Measurements from ENCODE around the gene TANGO2. TPM values are rescaled to one million over a fixed set of nuclear protein-coding genes. Genes with fewer than 3 reads are reported as not detected.

Gene TANGO2
- total RNA-seq, 1 donor from 2014 or later, result 12.5 TPM

DNA sequence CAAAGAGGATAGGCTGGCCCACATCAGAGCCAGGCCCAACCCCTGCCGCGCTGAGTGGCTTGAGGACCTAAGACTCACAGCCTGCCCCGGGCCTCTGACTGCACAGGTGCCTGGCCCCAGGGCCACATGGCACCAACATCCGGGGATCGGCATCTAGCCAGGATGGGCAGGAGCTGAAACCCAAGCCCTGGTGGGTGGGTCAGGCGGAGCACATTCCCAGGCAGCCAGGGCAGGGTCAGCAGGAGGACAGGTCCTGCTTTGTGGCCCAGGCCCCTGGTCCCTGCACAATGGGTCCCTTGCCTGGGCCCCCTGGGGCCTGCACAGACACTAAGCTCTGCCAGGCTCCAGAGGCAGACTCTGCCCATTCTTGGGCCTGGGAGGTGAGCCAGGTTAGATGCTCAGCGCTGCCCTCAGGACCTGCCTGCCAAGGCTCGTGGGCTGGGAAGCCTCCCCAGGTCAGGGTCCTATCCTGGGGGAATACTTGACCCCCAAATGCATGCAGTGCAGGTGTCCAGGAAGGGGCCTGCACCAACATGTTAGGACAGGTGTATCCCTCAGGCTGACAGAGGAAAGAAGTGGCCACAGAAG, 37.8 kb upstream of the TANGO2 start:
- DNase-seq (ENCODE audit: low spot score) (no peak), ATAC-seq (no peak)

GRCh38 chr22:19983741-19984140, 37.2 kb upstream of the TANGO2 start:
- ATAC-seq (no peak), DNase-seq (ENCODE audit: low spot score) (no peak)

- ATAC-seq, result no peak
- no peak for DNase-seq (ENCODE audit: low spot score)
Observed at GRCh38 chr22:19984201-19984753, 36.6 kb upstream of the TANGO2 start.

DNA sequence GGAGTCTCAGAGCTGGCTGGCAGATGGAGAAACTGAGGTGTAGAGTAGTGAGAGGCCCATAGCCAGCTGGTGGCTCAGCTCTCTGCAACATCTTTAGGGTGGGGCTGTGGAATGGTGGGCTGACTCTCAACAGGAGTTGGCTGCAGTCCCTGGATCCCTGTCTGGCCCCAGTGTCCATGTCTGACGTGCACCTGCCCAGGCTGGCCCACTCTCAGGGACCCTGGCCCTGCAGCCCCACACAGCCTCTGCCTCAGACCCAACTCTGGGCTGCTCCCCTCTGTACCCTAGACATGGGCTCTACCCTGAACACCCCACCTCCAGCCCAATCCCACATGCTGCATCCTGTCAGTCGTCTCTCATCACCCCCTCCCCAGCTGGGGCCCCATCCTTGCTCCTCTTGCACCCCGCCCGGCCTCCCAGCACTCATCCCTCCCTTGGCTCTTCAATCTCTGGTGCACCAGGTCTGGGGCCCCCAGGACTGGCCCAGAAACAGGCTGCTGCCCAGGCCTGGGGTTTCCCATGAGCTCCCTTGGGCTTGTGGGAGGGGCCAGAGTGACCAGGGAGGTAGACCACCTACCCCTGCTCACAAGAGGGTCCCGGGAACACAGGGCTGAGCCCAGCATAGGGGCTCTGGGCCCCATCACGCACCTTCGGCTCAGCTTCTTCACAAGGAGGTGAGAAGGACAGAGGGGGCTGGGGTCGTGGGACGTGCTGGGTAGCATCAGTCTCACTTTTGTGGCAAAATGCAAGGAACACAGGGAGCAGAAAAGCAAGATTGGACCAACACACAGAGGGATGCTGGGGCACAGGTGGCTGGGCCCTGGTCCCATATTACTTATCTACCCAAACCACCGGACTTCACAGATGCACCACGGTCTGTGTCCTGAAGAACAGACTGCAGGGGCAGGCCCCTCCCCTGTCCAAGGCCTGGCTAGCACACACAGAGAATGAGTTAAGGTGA, 35.8 kb upstream of the TANGO2 start:
- ATAC-seq (no peak), DNase-seq (ENCODE audit: low spot score) (no peak)

- DNase-seq (ENCODE audit: low spot score) (no peak), ATAC-seq (no peak)
Observed at GRCh38 chr22:19986011-19986409, 34.9 kb upstream of the TANGO2 start.

DNA sequence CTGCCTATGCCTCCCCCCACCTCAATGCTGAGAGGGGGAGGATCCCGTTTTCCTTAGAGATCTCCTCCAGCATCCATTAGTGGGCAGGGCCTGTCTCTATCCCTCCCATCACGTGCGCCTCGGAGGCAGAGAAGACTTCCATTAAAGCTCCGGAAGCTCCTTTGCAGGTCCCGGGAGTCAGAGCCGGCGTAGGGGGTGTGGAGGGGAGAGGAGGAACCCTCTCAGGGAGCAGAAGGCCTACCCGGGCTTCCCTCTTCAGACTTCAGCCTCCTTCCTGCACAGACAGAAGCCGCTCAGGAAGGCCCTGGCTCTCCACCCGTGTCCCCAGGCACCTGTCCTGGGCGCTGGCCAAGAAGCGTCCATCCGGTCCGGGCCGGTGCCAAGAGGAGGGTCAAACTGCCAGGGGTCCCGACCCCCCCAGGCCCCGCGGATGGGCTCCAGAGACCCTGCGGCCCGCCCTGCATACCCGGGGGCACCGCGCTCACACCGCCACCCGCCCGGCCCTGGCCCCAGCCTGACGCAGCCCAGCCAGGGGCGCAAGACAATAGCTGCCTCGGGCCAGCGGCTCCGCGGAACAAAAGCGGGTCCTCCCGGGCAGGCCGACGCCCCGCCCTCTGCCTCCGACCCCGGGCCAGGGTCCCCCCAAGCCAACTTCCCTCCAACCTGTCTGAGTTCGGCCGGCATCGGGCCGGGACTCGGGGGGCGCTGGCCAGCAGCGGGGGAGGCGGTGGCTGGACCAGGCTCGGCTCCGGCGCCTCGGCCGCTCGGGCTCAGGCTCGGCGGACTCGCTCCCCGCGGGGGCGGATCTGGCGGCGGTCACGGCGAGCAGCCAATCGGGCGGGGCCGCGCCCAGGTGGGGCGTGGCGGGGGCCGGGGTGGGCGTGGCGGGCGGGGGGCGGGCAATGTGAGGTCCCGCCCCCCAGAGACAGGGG, 34.2 kb upstream of the TANGO2 start:
- ATAC-seq (peak; percentile 94), DNase-seq (ENCODE audit: low spot score) (peak; percentile 78)

DNA sequence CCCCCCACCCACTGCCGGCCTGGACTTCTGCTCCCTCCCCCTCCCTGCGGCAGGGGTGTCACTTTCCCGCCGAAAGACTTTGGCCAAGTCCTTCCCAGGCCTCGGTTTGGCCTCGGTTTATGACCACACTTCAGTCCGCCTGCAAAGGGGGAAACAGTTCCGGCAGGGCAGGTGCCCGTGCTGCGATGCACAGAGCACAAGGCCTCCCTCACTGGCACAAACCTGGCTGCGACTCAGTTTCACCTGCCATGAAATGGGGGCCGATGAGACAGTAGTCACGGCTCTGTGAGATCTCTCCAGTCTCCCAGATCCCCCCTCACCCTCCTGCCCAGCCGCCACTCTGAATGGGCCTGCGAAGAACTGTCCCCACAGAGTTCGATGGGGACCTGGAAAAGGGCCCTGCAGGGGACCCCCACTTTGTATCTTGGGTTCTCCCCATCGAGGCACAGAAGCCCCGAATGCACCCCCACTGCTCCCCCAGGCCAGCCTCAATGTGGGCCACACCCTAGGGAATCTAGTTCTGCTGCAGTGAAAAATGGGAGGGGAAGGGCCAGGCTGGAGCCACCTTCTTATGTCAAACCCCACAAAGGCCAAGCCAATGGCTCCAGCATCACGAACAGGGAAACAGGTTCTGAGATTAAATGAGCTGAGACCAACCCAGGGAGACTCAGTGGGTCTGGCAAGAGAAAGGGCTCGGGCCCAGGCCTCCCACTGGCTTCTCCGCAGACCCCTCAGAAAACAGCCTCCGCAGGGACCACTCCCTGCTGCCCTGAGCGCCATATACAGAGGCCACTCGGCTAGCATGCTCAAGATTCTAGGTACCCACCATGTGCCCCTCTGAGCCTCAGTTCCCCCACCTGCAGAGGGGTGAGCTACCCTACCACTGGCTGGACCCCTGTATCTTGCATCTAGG, 33.3 kb upstream of the TANGO2 start:
- DNase-seq (ENCODE audit: low spot score), result no peak
- no peak for ATAC-seq

- DNase-seq (ENCODE audit: low spot score) (no peak), ATAC-seq (no peak)
Observed at GRCh38 chr22:19988331-19988808, 32.5 kb upstream of the TANGO2 start.

DNA sequence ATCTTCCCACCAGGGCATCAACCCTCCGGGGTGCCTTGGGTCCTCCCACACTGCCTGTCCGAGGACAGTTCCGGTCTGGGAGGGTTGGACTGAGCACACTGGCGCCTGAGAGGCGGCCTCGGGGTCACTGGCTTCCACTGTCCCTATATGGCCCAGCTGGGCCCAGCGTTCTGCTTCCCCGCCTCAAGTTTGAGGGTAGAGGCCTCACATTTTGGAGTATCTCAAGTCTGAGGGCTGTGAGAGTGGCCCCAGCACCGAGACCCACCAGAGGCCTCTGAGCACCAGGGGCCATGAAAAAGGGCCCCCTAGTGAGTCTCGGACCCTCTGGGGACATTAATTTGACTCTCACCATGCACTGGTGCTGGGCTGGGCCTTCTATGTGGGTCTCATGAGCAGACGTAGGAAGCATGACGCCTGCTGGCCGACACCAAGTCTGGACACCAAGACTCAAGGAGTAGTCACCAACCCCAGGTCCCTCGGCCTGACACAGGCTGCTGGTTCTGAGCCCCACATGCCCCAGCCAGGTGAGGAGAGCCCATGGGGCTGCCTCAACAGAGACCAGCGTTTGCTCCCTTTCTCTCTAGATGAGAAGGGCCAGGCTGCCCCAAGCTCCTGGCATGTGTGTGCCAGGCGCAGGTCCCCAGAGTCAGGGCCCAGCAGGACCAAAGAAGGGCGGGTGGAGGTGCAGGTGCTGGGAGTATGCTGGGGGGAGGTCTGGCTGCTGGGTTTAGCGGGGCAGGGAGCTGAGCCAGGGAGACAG, 31.8 kb upstream of the TANGO2 start:
- DNase-seq (ENCODE audit: low spot score) (no peak), ATAC-seq (peak; percentile 36)

DNA sequence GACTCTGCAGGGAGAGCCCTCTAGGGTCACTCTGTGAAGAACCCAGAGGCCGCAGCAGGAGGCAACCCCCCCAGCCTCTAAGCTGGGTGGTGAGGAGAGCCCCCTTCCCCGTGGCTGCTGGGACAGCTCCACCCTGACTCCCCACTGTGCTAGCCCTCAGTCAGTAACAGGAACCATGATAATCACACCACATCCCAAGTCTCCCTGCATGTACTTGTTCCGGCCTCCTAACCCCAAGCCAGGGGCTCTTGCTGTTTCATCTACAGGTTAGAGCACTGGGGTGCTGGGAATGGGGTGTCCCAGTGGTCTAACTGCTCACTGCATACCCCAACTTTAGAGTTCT, 31.2 kb upstream of the TANGO2 start:
- ATAC-seq (no peak), DNase-seq (ENCODE audit: low spot score) (no peak)

DNA sequence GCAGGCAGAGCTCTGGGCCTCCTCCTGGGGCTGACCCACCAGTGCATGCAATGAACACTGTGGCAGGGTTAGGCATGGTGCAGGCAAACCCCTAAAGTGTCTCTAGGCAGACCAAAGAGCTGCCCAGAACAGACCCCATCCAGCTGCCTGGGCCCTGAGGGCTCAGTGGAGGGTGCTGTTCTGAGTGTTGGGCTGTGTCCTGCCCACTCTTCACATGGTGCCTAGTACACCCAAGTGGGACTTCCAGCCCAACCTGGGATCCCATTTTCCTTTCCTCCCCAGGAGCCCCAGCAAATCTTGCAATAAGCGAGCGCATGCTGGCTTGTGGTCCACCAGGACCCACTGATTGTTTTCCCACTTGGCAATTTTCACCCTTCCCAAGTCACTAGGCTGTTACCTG, 30.7 kb upstream of the TANGO2 start:
- ATAC-seq (no peak), DNase-seq (ENCODE audit: low spot score) (no peak)

GRCh38 chr22:19990609-19991394, 30.1 kb upstream of the TANGO2 start:
- DNase-seq (ENCODE audit: low spot score) (no peak), ATAC-seq (no peak)

- ATAC-seq (no peak), DNase-seq (ENCODE audit: low spot score) (no peak)
Observed at GRCh38 chr22:19991395-19991644, 29.6 kb upstream of the TANGO2 start.

- DNase-seq (ENCODE audit: low spot score), result no peak
Observed at GRCh38 chr22:19991645-19992451, 29.1 kb upstream of the TANGO2 start.

GRCh38 chr22:19992481-19992911, 28.4 kb upstream of the TANGO2 start:
- DNase-seq (ENCODE audit: low spot score) (no peak), ATAC-seq (no peak)

More at GRCh38 chr22:19991645-19992451, 29.1 kb upstream of the TANGO2 start:
- no peak for ATAC-seq

- DNase-seq (ENCODE audit: low spot score) (no peak), ATAC-seq (peak; percentile 56)
Observed at GRCh38 chr22:19992921-19993355, 28.0 kb upstream of the TANGO2 start.

DNA sequence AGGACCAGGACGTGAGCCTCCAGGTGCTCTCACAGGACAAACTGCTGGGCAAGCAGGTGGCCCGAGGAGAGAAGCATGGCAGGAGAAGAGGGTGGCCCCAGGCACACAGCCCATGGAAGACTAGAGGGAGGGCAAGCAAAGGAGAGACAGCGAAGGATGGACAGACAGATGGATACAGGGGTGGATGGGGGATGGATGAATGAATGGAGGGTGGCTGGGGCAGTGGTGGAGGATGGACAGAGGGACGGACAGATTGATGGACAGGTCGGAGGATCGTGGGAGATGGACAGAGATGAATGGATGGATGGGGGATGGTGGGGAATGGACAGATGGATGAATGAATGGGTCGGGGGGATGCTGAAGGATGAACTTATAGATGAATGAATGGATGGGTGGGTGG, 27.0 kb upstream of the TANGO2 start:
- ATAC-seq (no peak), DNase-seq (ENCODE audit: low spot score) (no peak)

Measured in left lobe of liver (tissue), 2 donors.